Activated T-helper 17 cell treated with anti-CD3 and anti-CD28 coated beads, Interleukin-2, amount 50 U/mL, for 72 hours (primary cell): ENCODE results near the gene NYAP1. TPM values are rescaled to one million over a fixed set of nuclear protein-coding genes. Genes with fewer than 3 reads are reported as not detected.
A peak's percentile ranks its signal among the peaks of the same experiment; 100 is the strongest.

Source experiments
- ATAC-seq: fragments of 150-1000 bp; cut with Tn5 transposase; replicated peaks from 2 replicates; pipeline ENCODE4 v1.10.0; 2021; ENCODE audit warnings: mild to moderate bottlenecking, moderate library complexity
- H3K27ac Mint-ChIP-seq: one replicate; pipeline ENCODE4 v1.8.0; 2022; ENCODE audit warnings: mixed read lengths
- H3K27me3 Mint-ChIP-seq: one replicate; pipeline ENCODE4 v1.8.0; 2022; ENCODE audit warnings: mixed read lengths
- H3K36me3 Mint-ChIP-seq: one replicate; pipeline ENCODE4 v1.8.0; 2022; ENCODE audit warnings: low read depth, mild to moderate bottlenecking, mixed read lengths
- H3K4me1 Mint-ChIP-seq: one replicate; pipeline ENCODE4 v1.8.0; 2022; ENCODE audit warnings: mixed read lengths
- H3K4me3 Mint-ChIP-seq: one replicate; pipeline ENCODE4 v1.8.0; 2022; ENCODE audit warnings: mild to moderate bottlenecking, mixed read lengths
- H3K9me3 Mint-ChIP-seq: one replicate; pipeline ENCODE4 v1.8.0; 2022; ENCODE audit warnings: mixed read lengths
- total RNA-seq, 2 donors: library from RNA; stranded (reverse); gene quantifications; one replicate each; pipeline ENCODE4 v1.2.3, GENCODE V29; 2022

NYAP1 gene
- total RNA-seq, 2 donors from 2014 or later, result 0.15 to 0.19 TPM

DNA sequence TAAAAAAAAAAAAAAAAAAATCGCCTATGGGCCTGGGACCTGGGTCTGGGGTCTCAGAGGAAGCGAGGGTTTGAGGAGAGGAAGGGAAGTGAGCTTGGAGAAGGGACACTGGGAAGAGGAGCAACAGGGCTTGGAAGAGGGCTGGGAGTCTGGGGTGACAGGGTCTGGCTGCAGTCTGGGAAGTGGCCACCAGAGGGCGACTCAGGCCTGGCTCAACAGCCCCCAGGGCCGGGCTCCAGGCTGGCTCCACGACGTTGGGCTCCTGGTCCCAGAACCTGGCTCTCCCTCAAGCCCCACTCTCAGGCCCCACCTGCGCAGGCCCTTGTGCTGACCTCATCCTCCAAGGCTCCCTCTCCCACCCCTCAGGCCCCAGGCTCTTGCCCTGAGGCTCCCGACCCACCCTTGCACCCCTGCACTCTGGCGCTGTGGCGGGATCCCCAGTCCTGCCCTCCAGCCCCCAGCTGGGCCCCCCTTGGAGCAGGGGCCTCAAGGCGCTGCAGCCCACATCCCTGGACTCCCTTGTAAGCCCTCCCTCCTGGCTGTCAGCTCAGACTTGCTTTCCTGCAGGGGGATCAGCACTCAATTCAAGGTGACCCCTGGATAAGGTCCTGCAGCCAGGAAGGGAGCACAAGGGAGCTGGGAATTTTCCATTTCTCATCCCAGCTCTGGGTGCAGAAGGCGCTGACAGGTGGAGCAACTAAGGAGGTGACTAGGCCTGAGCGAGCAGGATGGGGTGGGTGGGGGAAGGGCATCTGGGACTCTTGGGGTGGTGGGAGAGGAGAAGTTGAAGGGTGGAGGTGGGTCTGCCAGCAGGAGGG lies 14.3 kb upstream of the NYAP1 start:
- Mint-ChIP-seq H3K27me3 (no peaks in the 10 kb centered on the region), H3K4me3 (no peak overlapping the region), H3K36me3 (peaks cover 96% of the 10 kb centered on the region), H3K27ac (peak overlapping the region; percentile 30), H3K9me3 (no peaks in the 10 kb centered on the region), H3K4me1 (peaks cover 10% of the 10 kb centered on the region)
- ATAC-seq, result peak; percentile 86

DNA sequence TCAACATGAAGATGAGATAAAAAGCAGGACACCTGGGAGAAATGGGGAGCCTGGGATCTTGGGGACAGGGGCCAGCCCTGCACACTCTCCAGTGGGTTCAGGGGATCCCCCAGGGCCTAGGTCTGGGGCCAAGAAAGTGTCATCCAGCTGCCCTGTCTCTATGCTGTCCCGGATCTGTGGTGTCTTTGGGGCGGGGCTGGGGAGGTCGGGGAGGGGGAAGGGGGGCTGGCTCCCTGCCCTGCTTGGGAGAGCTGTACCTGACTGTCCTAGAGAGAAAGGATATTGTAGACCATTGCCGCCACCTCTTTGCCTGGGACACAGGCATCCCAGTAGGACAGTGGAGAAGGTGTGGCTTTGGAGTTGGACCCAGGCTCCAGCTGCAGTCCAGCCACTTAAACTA lies 12.7 kb upstream of the NYAP1 start:
- Mint-ChIP-seq H3K9me3 (no peaks in the 10 kb centered on the region), H3K4me1 (peaks cover 16% of the 10 kb centered on the region), H3K36me3 (peaks cover 97% of the 10 kb centered on the region), H3K27me3 (no peaks in the 10 kb centered on the region), H3K4me3 (no peak overlapping the region), H3K27ac (no peak overlapping the region)
- ATAC-seq, result no peak

- Mint-ChIP-seq H3K36me3 (peaks cover 97% of the 10 kb centered on the region), H3K27ac (no peak overlapping the region)
- ATAC-seq, result no peak
These were observed 11.4 kb upstream of the NYAP1 start for GRCh38 chr7:100472121-100472851.

GRCh38 chr7:100472854-100473499 lies 10.8 kb upstream of the NYAP1 start:
- Mint-ChIP-seq H3K27ac (peak overlapping the region; percentile 43), H3K4me3 (peak overlapping the region; percentile 87), H3K4me1 (peaks cover 22% of the 10 kb centered on the region), H3K36me3 (peaks cover 97% of the 10 kb centered on the region), H3K27me3 (no peaks in the 10 kb centered on the region), H3K9me3 (no peaks in the 10 kb centered on the region)
- ATAC-seq, result peak; percentile 9

More at GRCh38 chr7:100472121-100472851, 11.4 kb upstream of the NYAP1 start:
- Mint-ChIP-seq H3K27me3 (no peaks in the 10 kb centered on the region), H3K4me1 (peaks cover 22% of the 10 kb centered on the region), H3K4me3 (no peak overlapping the region), H3K9me3 (no peaks in the 10 kb centered on the region)

DNA sequence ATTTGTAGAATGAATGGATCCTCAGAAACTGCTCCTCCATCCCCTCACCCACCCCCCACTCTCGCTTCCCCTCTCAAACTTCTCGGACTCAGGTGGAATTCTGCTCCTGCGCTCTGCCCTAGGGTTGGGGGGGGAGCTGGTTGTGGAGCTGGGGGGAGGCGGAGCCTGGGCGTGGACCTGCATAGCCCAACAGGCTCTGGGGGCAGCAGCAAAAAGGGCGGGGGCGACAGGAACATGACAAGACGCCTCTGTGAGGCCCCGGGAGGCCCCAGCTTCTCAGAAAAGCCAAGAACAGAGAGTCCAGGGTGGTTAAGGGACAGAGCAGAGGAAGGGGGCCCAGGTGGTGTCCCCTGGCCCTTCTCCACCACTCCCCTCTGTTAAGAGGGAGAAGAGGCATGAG lies 8.2 kb upstream of the NYAP1 start:
- peak overlapping the region; percentile 91 for H3K27ac Mint-ChIP-seq
- H3K4me3 Mint-ChIP-seq, result peak overlapping the region; percentile 87
- H3K36me3 Mint-ChIP-seq, result peaks cover 84% of the 10 kb centered on the region
- H3K27me3 Mint-ChIP-seq, result no peaks in the 10 kb centered on the region
- ATAC-seq, result no peak
- peaks cover 22% of the 10 kb centered on the region for H3K4me1 Mint-ChIP-seq
- no peaks in the 10 kb centered on the region for H3K9me3 Mint-ChIP-seq

- H3K36me3 Mint-ChIP-seq, result peaks cover 78% of the 10 kb centered on the region
- H3K9me3 Mint-ChIP-seq, result no peaks in the 10 kb centered on the region
- peak overlapping the region; percentile 87 for H3K4me3 Mint-ChIP-seq
- H3K4me1 Mint-ChIP-seq, result peaks cover 22% of the 10 kb centered on the region
- H3K27me3 Mint-ChIP-seq, result no peaks in the 10 kb centered on the region
- no peak for ATAC-seq
- peak overlapping the region; percentile 91 for H3K27ac Mint-ChIP-seq
These were observed 7.5 kb upstream of the NYAP1 start for GRCh38 chr7:100476101-100476780.

DNA sequence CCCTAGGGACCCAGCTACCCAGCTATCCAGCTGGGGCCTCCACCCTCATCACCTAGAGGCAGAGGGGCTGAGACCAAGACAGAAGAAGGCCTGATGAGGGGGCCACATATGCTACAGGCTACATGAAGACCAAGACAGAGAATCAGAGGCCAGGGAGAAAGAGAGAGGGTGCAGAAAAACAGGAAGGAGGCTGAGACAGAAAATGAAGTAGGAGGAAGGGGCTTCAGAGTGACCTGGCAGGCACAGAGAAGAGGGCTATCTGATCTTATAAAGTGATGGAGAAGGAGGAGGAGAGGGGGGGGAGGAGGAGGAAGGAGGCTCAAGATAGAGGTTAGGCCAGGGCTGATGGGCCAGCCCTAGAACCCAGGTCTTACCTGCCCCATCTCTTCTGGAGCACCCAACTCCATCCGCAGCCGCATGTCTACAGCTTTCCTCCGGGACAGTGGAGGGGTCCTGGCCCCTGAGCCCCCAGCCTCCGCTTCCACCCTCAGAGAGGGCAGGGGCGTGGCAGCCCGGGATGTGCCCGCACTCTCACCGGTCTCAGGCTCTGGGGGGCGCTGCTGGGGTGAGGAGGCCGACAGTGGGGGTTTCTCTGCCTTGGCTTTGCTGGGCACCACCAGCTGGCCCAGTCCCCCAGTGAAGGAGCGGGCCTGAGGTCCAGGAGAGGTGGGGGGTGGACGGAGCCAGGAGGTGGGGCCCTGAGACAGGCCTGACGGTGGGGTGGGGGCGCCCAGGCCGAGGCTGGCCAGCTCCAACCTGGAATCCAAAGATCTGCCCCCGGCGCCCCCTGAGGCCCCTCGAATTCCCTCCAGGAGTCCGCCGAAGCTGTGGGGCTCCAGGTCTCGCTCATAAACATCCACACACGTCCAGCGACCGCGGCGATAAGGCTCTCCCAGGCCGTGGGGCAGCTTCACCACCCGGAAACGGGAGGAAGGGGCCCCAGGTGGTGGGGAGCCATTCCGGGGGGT lies 6.5 kb upstream of the NYAP1 start:
- Mint-ChIP-seq H3K36me3 (peaks cover 68% of the 10 kb centered on the region), H3K4me3 (peak overlapping the region; percentile 87), H3K27me3 (no peaks in the 10 kb centered on the region), H3K27ac (peak overlapping the region; percentile 91), H3K9me3 (no peaks in the 10 kb centered on the region), H3K4me1 (peaks cover 22% of the 10 kb centered on the region)
- no peak for ATAC-seq

- Mint-ChIP-seq H3K27me3 (no peaks in the 10 kb centered on the region), H3K27ac (peak overlapping the region; percentile 85), H3K4me1 (peaks cover 25% of the 10 kb centered on the region), H3K4me3 (peak overlapping the region; percentile 87), H3K9me3 (no peaks in the 10 kb centered on the region), H3K36me3 (peaks cover 63% of the 10 kb centered on the region)
- no peak for ATAC-seq
These were observed 5.9 kb upstream of the NYAP1 start for GRCh38 chr7:100477871-100478267.

DNA sequence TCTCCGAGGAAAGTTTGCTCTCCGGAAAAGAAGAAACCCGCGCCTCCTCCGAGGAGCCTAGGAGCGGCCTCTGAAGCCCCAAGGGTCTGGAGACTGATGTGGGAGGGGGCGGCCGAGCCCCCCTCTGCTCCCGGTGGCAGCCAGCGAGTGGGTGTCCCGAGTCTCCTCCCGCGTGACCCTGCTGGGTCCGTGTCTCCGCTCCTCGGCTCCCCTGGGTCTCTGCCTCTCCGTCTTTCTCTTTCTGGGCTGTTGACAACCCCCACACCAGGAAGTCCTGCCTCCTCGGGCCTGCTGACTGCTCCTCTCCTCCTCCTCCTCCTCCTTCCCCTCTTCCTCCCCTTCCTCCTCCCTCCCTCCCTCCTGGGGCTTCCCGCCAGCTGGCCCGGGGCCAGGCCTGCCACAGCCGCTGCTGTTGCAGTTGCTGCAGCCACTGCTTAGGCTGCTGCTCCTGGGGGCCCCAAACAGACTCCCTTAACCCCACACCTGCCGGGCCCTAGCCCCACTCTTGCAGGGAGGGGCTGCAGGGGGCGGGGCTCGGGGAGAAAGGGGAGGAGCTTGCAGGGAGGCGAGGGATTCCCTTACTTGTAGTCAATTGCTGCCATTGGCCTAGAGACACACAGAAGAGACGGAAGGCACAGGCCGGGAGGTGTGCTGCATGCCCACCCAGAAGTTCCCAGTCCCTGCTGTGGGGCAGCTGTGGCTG lies 4.6 kb upstream of the NYAP1 start, which contains the start of gene TSC22D4:
TSC22D4 (minus strand) TSS at position 257 of the 703 bp plus-strand sequence. CDS start 1,176 bp downstream, outside the sequence.
- peaks cover 16% of the 10 kb centered on the region for H3K4me1 Mint-ChIP-seq
- H3K4me3 Mint-ChIP-seq, result peak within 1 kb of the TSS; percentile 87
- peak; percentile 88 for ATAC-seq
- H3K27ac Mint-ChIP-seq, result peak within 1 kb of the TSS; percentile 85
- no peaks in the 10 kb centered on the region for H3K27me3 Mint-ChIP-seq
- H3K36me3 Mint-ChIP-seq, result peaks cover 50% of the 10 kb centered on the region
- no peaks in the 10 kb centered on the region for H3K9me3 Mint-ChIP-seq

DNA sequence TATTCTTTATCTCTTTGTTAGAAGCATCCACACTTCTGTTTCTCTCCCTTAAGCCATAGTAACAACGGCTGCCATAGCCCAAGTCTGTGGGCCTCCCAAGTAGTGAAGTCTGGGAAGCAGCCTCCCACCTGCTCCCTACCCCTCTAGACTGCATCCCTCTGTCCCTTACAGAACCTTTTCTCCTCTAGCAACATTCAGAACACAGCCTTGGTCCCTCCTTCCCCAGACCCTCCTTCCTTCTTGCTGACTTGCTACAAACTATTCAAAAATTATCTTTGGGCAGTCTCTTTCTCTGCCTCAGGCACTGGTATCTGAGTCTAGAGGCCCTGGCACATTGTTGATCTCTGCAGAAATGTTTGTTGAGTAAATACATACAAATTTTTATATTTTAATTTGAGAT lies 2.3 kb upstream of the NYAP1 start:
- no peak overlapping the region for H3K27ac Mint-ChIP-seq
- H3K27me3 Mint-ChIP-seq, result no peaks in the 10 kb centered on the region
- H3K36me3 Mint-ChIP-seq, result peaks cover 27% of the 10 kb centered on the region
- peaks cover 10% of the 10 kb centered on the region for H3K4me1 Mint-ChIP-seq
- H3K4me3 Mint-ChIP-seq, result no peak overlapping the region
- ATAC-seq, result no peak
- H3K9me3 Mint-ChIP-seq, result no peaks in the 10 kb centered on the region

GRCh38 chr7:100482728-100483089 lies 1.0 kb upstream of the NYAP1 start:
- peak overlapping the region; percentile 81 for H3K27ac Mint-ChIP-seq

GRCh38 chr7:100483090-100483721 lies 521 bp upstream of the NYAP1 start:
- no peaks in the 10 kb centered on the region for H3K9me3 Mint-ChIP-seq

More at GRCh38 chr7:100482728-100483089, 1.0 kb upstream of the NYAP1 start:
- H3K27me3 Mint-ChIP-seq, result no peaks in the 10 kb centered on the region
- peaks cover 4% of the 10 kb centered on the region for H3K4me1 Mint-ChIP-seq
- peaks cover 14% of the 10 kb centered on the region for H3K36me3 Mint-ChIP-seq
- no peaks in the 10 kb centered on the region for H3K9me3 Mint-ChIP-seq
- H3K4me3 Mint-ChIP-seq, result peak overlapping the region; percentile 88
- no peak for ATAC-seq

More at GRCh38 chr7:100483090-100483721, 521 bp upstream of the NYAP1 start:
- H3K4me3 Mint-ChIP-seq, result peak overlapping the region; percentile 88
- peaks cover 9% of the 10 kb centered on the region for H3K36me3 Mint-ChIP-seq
- H3K27ac Mint-ChIP-seq, result peak overlapping the region; percentile 81
- peaks cover 4% of the 10 kb centered on the region for H3K4me1 Mint-ChIP-seq
- no peaks in the 10 kb centered on the region for H3K27me3 Mint-ChIP-seq
- ATAC-seq, result peak; percentile 65
